BE2C (cell line): ENCODE measurements around the gene PIK3AP1.

Source experiments
- DNase-seq: peaks from one replicate; pipeline ENCODE4 v3.0.0-alpha.2; 2020
- H3K27me3 ChIP-seq: fragments of 250-450 bp; sonication (Bioruptor Pico); 2 replicates; pipeline ENCODE4 v1.5.1; 2020; ENCODE audit warnings: mild to moderate bottlenecking
- H3K36me3 ChIP-seq: fragments of 250-450 bp; sonication (Bioruptor Pico); 2 replicates; pipeline ENCODE4 v1.5.1; 2020; ENCODE audit warnings: mild to moderate bottlenecking
- H3K4me1 ChIP-seq: fragments of 250-450 bp; sonication (Bioruptor Pico); 2 replicates; pipeline ENCODE4 v1.5.1; 2020
- H3K4me3 ChIP-seq: 2 replicates; pipeline ENCODE4 v1.5.1; 2011; ENCODE audit warnings: low read depth, low read length
- H3K9me3 ChIP-seq: fragments of 250-450 bp; sonication (Bioruptor Pico); 2 replicates; pipeline ENCODE4 v1.5.1; 2020
- TF ChIP-seq, protein P1 (sequence below): IDR thresholded peaks from 2 replicates; pipeline ENCODE4 v1.5.1; 2012; ENCODE audit warnings: mild to moderate bottlenecking, low read depth, low read length

PIK3AP1 gene

DNA sequence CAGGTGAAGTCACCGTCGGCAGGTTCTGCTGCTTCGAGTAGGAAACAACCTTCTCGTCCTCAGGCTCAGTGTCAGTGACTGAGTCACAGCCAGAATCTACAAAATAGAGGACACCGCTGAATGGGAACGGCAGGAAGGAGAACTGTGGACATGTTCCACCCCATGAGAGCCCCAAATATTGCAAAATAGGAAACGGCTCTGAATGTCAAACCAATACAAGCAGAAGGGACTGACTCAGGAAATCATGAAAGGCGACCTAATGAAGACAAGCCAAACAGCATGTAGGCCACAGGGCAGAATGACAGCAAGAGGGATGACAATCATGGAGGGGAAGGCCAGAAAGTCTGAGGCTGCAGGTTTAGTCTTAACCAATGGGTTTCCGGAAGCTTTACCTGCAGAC is 63.5 kb downstream of the PIK3AP1 start:
- no peaks in the 10 kb centered on the region for H3K4me1 ChIP-seq
- DNase-seq: no peak
- TF ChIP-seq, protein P1, sequence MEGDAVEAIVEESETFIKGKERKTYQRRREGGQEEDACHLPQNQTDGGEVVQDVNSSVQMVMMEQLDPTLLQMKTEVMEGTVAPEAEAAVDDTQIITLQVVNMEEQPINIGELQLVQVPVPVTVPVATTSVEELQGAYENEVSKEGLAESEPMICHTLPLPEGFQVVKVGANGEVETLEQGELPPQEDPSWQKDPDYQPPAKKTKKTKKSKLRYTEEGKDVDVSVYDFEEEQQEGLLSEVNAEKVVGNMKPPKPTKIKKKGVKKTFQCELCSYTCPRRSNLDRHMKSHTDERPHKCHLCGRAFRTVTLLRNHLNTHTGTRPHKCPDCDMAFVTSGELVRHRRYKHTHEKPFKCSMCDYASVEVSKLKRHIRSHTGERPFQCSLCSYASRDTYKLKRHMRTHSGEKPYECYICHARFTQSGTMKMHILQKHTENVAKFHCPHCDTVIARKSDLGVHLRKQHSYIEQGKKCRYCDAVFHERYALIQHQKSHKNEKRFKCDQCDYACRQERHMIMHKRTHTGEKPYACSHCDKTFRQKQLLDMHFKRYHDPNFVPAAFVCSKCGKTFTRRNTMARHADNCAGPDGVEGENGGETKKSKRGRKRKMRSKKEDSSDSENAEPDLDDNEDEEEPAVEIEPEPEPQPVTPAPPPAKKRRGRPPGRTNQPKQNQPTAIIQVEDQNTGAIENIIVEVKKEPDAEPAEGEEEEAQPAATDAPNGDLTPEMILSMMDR: no peak
- no peak overlapping the region for H3K4me3 ChIP-seq
- no peaks in the 10 kb centered on the region for H3K27me3 ChIP-seq
- no peaks in the 10 kb centered on the region for H3K36me3 ChIP-seq
- no peaks in the 10 kb centered on the region for H3K9me3 ChIP-seq

DNA sequence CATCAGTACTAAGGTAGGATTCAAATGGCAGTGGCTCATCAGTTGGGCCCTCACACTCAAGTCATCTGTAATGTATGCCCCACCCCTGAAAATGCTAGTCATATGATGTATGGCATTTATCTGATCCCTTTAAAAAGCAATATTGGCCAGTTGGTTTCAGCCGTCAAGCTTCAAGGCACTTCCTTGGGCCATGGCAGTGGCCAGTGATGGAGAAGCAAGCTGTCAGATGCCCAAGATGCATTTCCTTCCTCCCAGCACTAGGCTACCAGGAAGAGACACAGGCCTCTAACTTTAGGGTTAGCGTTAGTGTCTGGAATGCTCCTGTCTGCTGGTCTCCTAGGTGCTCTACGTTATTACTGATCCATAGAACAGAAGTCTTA is 64.1 kb downstream of the PIK3AP1 start:
- DNase-seq: no peak
- TF ChIP-seq, protein P1: no peak

DNA sequence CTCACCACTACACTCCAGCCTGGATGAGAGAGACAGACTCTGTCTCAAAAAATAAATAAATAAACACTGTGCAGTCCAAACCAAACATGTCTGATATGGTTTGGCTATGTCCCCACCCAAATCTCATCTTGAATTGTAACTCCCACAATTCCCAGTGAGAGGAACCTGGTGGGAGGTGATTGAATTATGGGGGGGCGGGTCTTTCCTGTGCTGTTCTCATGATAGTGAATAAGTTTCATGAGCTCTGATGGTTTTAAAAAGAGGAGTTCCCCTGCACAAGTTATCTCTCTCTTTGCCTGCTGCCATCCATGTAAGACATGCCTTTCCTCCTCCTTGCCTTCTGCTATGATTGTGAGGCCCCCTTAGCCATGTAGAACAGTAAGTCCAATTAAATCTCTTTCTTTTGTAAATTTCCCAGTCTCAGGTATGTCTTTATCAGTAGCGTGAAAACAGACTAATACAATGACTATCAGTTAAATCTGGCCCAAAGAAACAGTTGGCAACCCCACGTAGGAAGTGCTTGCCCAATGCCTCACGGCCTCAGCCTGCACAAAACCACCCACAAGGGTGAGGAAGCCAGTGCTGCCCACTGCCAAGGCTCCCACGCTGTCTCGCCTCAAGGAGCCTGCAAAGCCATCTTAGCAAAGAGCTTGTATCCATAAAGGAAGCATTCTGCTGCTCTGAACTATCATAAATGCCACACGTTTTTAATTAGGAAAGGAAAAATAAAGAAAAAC is 64.7 kb downstream of the PIK3AP1 start:
- H3K9me3 ChIP-seq: no peaks in the 10 kb centered on the region
- no peaks in the 10 kb centered on the region for H3K4me1 ChIP-seq
- H3K4me3 ChIP-seq: no peak overlapping the region
- H3K36me3 ChIP-seq: no peaks in the 10 kb centered on the region
- no peaks in the 10 kb centered on the region for H3K27me3 ChIP-seq
- TF ChIP-seq, protein P1: no peak
- DNase-seq: no peak

More for the DNA sequence above, 64.1 kb downstream of the PIK3AP1 start:
- Histone ChIP-seq H3K9me3 (no peaks in the 10 kb centered on the region), H3K27me3 (no peaks in the 10 kb centered on the region), H3K4me3 (no peak overlapping the region), H3K36me3 (no peaks in the 10 kb centered on the region), H3K4me1 (no peaks in the 10 kb centered on the region)

DNA sequence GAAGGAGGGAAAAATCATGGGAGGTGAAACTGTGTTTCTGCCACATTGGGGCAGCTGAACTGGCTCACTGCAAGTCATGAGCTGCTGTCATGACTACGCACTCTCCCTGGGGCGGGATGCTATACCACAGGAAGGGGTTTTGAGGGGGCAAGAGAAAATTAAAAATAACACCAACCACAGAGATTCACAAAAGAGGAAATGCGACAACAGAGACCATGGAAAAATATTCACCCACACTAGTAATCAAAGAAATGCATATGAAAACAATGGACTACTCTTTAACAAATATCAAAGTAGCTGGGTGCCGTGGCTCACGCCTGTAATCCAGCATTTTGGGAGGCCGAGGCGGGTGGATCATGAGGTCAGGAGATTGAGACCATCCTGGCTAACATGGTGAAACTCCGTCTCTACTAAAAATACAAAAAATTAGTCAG is 68.3 kb downstream of the PIK3AP1 start:
- no peak for DNase-seq
- Histone ChIP-seq H3K36me3 (no peaks in the 10 kb centered on the region), H3K4me1 (no peaks in the 10 kb centered on the region), H3K9me3 (no peaks in the 10 kb centered on the region), H3K27me3 (no peaks in the 10 kb centered on the region), H3K4me3 (no peak overlapping the region)
- TF ChIP-seq, protein P1: no peak

DNA sequence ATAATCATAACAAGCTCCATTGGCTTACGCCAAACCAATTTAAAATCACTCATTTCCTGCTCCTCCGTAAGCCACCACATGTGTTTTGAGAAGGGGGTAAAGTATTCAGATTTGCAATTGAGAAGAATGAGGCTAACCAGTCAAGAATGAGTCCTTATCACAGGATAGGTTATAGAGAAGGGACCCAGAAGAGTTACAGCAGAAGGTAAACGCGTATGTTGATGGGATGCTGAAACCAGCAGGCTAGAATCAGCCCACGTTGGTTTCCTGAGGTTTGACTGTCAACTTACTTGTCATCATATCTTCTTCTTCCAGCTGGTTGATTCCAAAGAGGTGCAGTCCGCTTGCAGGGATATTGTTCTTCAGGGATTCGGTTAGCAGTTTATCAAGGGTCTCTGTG is 69.4 kb downstream of the PIK3AP1 start:
- no peaks in the 10 kb centered on the region for H3K4me1 ChIP-seq
- H3K9me3 ChIP-seq: no peaks in the 10 kb centered on the region
- TF ChIP-seq, protein P1: no peak
- no peak overlapping the region for H3K4me3 ChIP-seq
- DNase-seq: no peak
- H3K36me3 ChIP-seq: no peaks in the 10 kb centered on the region
- H3K27me3 ChIP-seq: no peaks in the 10 kb centered on the region

DNA sequence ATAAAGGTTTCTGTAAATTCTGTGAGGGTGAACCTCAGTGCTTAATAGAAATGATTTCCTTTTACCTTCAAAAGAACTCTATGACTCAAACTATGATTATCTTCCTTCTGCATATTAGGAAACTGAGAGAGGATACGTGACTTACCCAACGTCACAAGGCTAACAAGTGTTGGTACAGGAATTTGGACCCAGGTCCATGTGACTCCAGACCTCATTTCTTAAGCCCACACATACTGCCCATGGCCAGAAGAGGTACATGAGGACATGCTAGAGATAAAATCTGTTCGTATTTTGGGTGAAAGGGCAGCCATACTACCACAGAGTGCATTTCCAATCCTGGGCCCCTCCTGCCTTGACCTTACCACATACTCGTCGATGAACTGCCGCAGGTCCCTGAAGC is 72.0 kb downstream of the PIK3AP1 start:
- Histone ChIP-seq H3K4me3 (no peak overlapping the region), H3K36me3 (no peaks in the 10 kb centered on the region), H3K27me3 (no peaks in the 10 kb centered on the region), H3K9me3 (no peaks in the 10 kb centered on the region), H3K4me1 (no peaks in the 10 kb centered on the region)
- no peak for DNase-seq
- TF ChIP-seq, protein P1: no peak
